ENCODE results near the gene CHID1.

Gene CHID1

GRCh38 chr11:864898-865297 lies 45.7 kb downstream of the CHID1 start:
- no peak for DNase-seq (ENCODE audit: low read depth in 2 of 2)

GRCh38 chr11:863910-864827 lies 46.4 kb downstream of the CHID1 start:
- no peak for DNase-seq (ENCODE audit: low read depth in 2 of 2)

- DNase-seq (ENCODE audit: low read depth in 2 of 2) = no peak
Measured at GRCh38 chr11:863023-863909, 47.3 kb downstream of the CHID1 start.

GRCh38 chr11:862696-863022 lies 48.0 kb downstream of the CHID1 start:
- no peak for DNase-seq (ENCODE audit: low read depth in 2 of 2)

GRCh38 chr11:862081-862661 lies 48.4 kb downstream of the CHID1 start:
- no peak for DNase-seq (ENCODE audit: low read depth in 2 of 2)

GRCh38 chr11:861105-861479 lies 49.5 kb downstream of the CHID1 start:
- DNase-seq (ENCODE audit: low read depth in 2 of 2) = no peak

- DNase-seq (ENCODE audit: low read depth in 2 of 2) = no peak
Measured at GRCh38 chr11:860234-861104, 50.1 kb downstream of the CHID1 start.

- DNase-seq (ENCODE audit: low read depth in 2 of 2) = peak; percentile 40 to 52
Measured at GRCh38 chr11:859394-860131, 51.0 kb downstream of the CHID1 start.

GRCh38 chr11:858762-859339 lies 51.8 kb downstream of the CHID1 start:
- no peak for DNase-seq (ENCODE audit: low read depth in 2 of 2)

GRCh38 chr11:858053-858761 lies 52.4 kb downstream of the CHID1 start:
- no peak for DNase-seq (ENCODE audit: low read depth in 2 of 2)

- no peak for DNase-seq (ENCODE audit: low read depth in 2 of 2)
Measured at GRCh38 chr11:856397-856796, 54.2 kb downstream of the CHID1 start.

GRCh38 chr11:855796-856195 lies 54.8 kb downstream of the CHID1 start:
- no peak for DNase-seq (ENCODE audit: low read depth in 2 of 2)

GRCh38 chr11:855330-855674 lies 55.3 kb downstream of the CHID1 start:
- no peak for DNase-seq (ENCODE audit: low read depth in 2 of 2)

GRCh38 chr11:854601-855329 lies 55.8 kb downstream of the CHID1 start:
- DNase-seq (ENCODE audit: low read depth in 2 of 2) = no peak

GRCh38 chr11:853682-854448 lies 56.7 kb downstream of the CHID1 start:
- no peak for DNase-seq (ENCODE audit: low read depth in 2 of 2)

GRCh38 chr11:852762-853161 lies 57.8 kb downstream of the CHID1 start:
- DNase-seq (ENCODE audit: low read depth in 2 of 2) = no peak

GRCh38 chr11:850775-851763 lies 59.5 kb downstream of the CHID1 start:
- no peak for DNase-seq (ENCODE audit: low read depth in 2 of 2)
